ENCODE results near the gene P2RX6. TPM values are rescaled to one million over a fixed set of nuclear protein-coding genes. Genes with fewer than 3 reads are reported as not detected.
A peak's percentile ranks its signal among the peaks of the same experiment; 100 is the strongest.

The P2RX6 gene
- total RNA-seq, 4 donors from 2014 or later = 0.39 to 0.50 (median 0.41) TPM

GRCh38 chr22:21032037-21032867 lies 17.3 kb downstream of the P2RX6 start, which contains the start of gene SLC7A4:
Gene SLC7A4, minus strand, starts transcription at chr22:21032561. Its CDS starts 749 bp downstream, at chr22:21031812.
- no peaks in the 10 kb centered on the region for H3K36me3 ChIP-seq
- 45% methylated on average over 7 of the region's 59 CpGs for whole genome bisulfite sequencing
- intact Hi-C loops (cut with DNase I) = no loop called here
- DNase-seq (ENCODE audit: extremely low spot score) = no peak
- TF ChIP-seq POLR2A (IDR thresholded peaks at IDR 0.05; ENCODE audit: low read depth) (no peak), POLR2AphosphoS5 (IDR thresholded peaks at IDR 0.05) (no peak), CTCF (IDR thresholded peaks at IDR 0.05) (no peak), EP300 (IDR thresholded peaks at IDR 0.05) (no peak)
- no peak within 1 kb of the TSS for H3K27ac ChIP-seq (replicated peaks in 1 of 4)
- H3K4me1 ChIP-seq = peaks cover 10 to 18% (median 16%) of the 10 kb centered on the region in 4 donors
- H3K4me3 ChIP-seq = peak within 1 kb of the TSS; percentile 37 to 51 (median 42)
- H3K27me3 ChIP-seq = peaks cover 0 to 52% (median 0%) of the 10 kb centered on the region in 4 donors
- no peaks in the 10 kb centered on the region for H3K9me3 ChIP-seq

- WGBS = 82% methylated on average over 9 of the region's 12 CpGs
- TF ChIP-seq POLR2AphosphoS5 (IDR thresholded peaks at IDR 0.05) = no peak
- TF ChIP-seq EP300 (IDR thresholded peaks at IDR 0.05) = no peak
- TF ChIP-seq POLR2A (IDR thresholded peaks at IDR 0.05; ENCODE audit: low read depth) = no peak
- no peak for TF ChIP-seq CTCF (IDR thresholded peaks at IDR 0.05)
- Histone ChIP-seq H3K4me1 (peaks cover 10 to 19% (median 16%) of the 10 kb centered on the region in 4 donors), H3K36me3 (no peaks in the 10 kb centered on the region), H3K4me3 (peak overlapping the region in 2 of 4 donors; percentile 42 to 51), H3K27me3 (peaks cover 0 to 52% (median 0%) of the 10 kb centered on the region in 4 donors), H3K27ac (replicated peaks in 1 of 4) (no peak overlapping the region), H3K9me3 (no peaks in the 10 kb centered on the region)
- no peak for DNase-seq (ENCODE audit: extremely low spot score)
- intact Hi-C loops (cut with DNase I) = no loop called here
Measured at GRCh38 chr22:21032868-21033688, 18.1 kb downstream of the P2RX6 start.

GRCh38 chr22:21033895-21034294 lies 18.9 kb downstream of the P2RX6 start:
- H3K27me3 ChIP-seq = peaks cover 0 to 45% (median 0%) of the 10 kb centered on the region in 4 donors
- DNase-seq (ENCODE audit: extremely low spot score) = no peak
- intact Hi-C loops (cut with DNase I) = no loop called here
- no peaks in the 10 kb centered on the region for H3K36me3 ChIP-seq
- no peak for TF ChIP-seq POLR2AphosphoS5 (IDR thresholded peaks at IDR 0.05)
- TF ChIP-seq CTCF (IDR thresholded peaks at IDR 0.05) = no peak
- no peak for TF ChIP-seq POLR2A (IDR thresholded peaks at IDR 0.05; ENCODE audit: low read depth)
- TF ChIP-seq EP300 (IDR thresholded peaks at IDR 0.05) = no peak
- H3K9me3 ChIP-seq = no peaks in the 10 kb centered on the region
- H3K27ac ChIP-seq (replicated peaks in 1 of 4) = no peak overlapping the region
- H3K4me3 ChIP-seq = no peak overlapping the region
- WGBS = 88% methylated on average over 3 of the region's 3 CpGs
- H3K4me1 ChIP-seq = peaks cover 10 to 24% (median 19%) of the 10 kb centered on the region in 4 donors

- H3K4me1 ChIP-seq = peaks cover 10 to 24% (median 19%) of the 10 kb centered on the region in 4 donors
- H3K9me3 ChIP-seq = no peaks in the 10 kb centered on the region
- no peak for DNase-seq (ENCODE audit: extremely low spot score)
- WGBS = 74% methylated on average over 3 of the region's 3 CpGs
- no peak overlapping the region for H3K4me3 ChIP-seq
- TF ChIP-seq EP300 (IDR thresholded peaks at IDR 0.05) (no peak), POLR2AphosphoS5 (IDR thresholded peaks at IDR 0.05) (no peak), POLR2A (IDR thresholded peaks at IDR 0.05; ENCODE audit: low read depth) (no peak), CTCF (IDR thresholded peaks at IDR 0.05) (no peak)
- peaks cover 0 to 35% (median 0%) of the 10 kb centered on the region in 4 donors for H3K27me3 ChIP-seq
- H3K27ac ChIP-seq (replicated peaks in 1 of 4) = no peak overlapping the region
- intact Hi-C loops (cut with DNase I) = no loop called here
- no peaks in the 10 kb centered on the region for H3K36me3 ChIP-seq
Measured at GRCh38 chr22:21034989-21035388, 20.0 kb downstream of the P2RX6 start.
